Thyroid gland (tissue), 4 donors: Measurements from ENCODE around the gene PSD2. TPM values are rescaled to one million over a fixed set of nuclear protein-coding genes. Genes with fewer than 3 reads are reported as not detected.

Experiments used
- DNase-seq, 2 donors: peaks; one replicate each; pipeline ENCODE4 v3.0.0-alpha.2; 2019
- H3K27ac ChIP-seq, 3 donors: fragments of 200-600 bp; sonication (generic); 1 replicate in 2 of 3; 2 replicates in 1 of 3; pipeline ENCODE4 v1.5.1; 2016 to 2019; ENCODE audit warnings: mild to moderate bottlenecking in 1 of 3, moderate library complexity in 1 of 3
- H3K27me3 ChIP-seq: fragments of 200-600 bp; sonication (generic); one replicate; pipeline ENCODE4 v1.5.1; 2019
- H3K36me3 ChIP-seq, 2 donors: fragments of 200-600 bp; sonication (generic); one replicate each; pipeline ENCODE4 v1.5.1; 2016 to 2019
- H3K4me1 ChIP-seq, 2 donors: fragments of 200-600 bp; sonication (generic); one replicate each; pipeline ENCODE4 v1.5.1; 2017 to 2019
- H3K4me3 ChIP-seq, 3 donors: fragments of 200-600 bp; sonication (generic); replicated peaks in 1 of 3; 1 replicate in 2 of 3; 2 replicates in 1 of 3; pipeline ENCODE4 v1.5.1; 2016; ENCODE audit warnings: mild to moderate bottlenecking in 1 of 3
- H3K9me3 ChIP-seq: fragments of 200-600 bp; sonication (generic); one replicate; pipeline ENCODE4 v1.5.1; 2017
- CTCF ChIP-seq, 6 experiments: fragments of 200-600 bp in 3 of 6; fragments of 450-650 bp in 3 of 6; sonication (generic) in 3 of 6; IDR thresholded peaks; one replicate each; pipeline ENCODE4 v1.5.1; 2016 to 2019; ENCODE audit warnings: antibody characterized with exemption in 6 of 6, mild to moderate bottlenecking in 2 of 6, inconsistent platforms in 1 of 6, moderate library complexity in 1 of 6
- POLR2A ChIP-seq, 2 donors: fragments of 450-650 bp; IDR thresholded peaks; one replicate each; pipeline ENCODE4 v1.6.1; 2017; ENCODE audit warnings: antibody characterized with exemption in 2 of 2, mild to moderate bottlenecking in 2 of 2, moderate library complexity in 1 of 2
- WGBS, 2 donors: methylation state at CpG; one replicate each; pipeline ENCODE4 v1.1.5; 2017; 5-methylcytosine and 5-hydroxymethylcytosine counted together
- intact Hi-C: fragments of 100-400 bp; cut with DNase I; formaldehyde crosslinking; loops from one replicate; pipeline ENCODE4 v1.15.1; 2023
- total RNA-seq, 4 donors: library from RNA; depleted of rRNA; stranded (reverse); fragments of >200 nt; gene quantifications; one replicate each; pipeline ENCODE4 v1.2.3, GENCODE V29; 2016

PSD2 gene
- total RNA-seq, 4 donors from 2014 or later, result 0.11 to 0.67 (median 0.13) TPM; not detected in 1

GRCh38 chr5:139816566-139816965 lies 21.0 kb downstream of the PSD2 start:
- 79 to 90% methylated on average over 12 of the region's 12 CpGs for WGBS, 2 donors
- H3K4me3 ChIP-seq, result no peak overlapping the region
- H3K27me3 ChIP-seq, result no peaks in the 10 kb centered on the region
- H3K36me3 ChIP-seq, result no peaks in the 10 kb centered on the region
- DNase-seq, result no peak
- no peak overlapping the region for H3K27ac ChIP-seq
- H3K4me1 ChIP-seq, result no peaks in the 10 kb centered on the region
- TF ChIP-seq CTCF (IDR thresholded peaks at IDR 0.05), result no peak
- no peak for TF ChIP-seq POLR2A (IDR thresholded peaks at IDR 0.05)
- intact Hi-C loops, result no loop called here
- H3K9me3 ChIP-seq, result no peaks in the 10 kb centered on the region

GRCh38 chr5:139817362-139817761 lies 21.8 kb downstream of the PSD2 start:
- Histone ChIP-seq H3K4me3 (no peak overlapping the region), H3K27me3 (no peaks in the 10 kb centered on the region), H3K27ac (no peak overlapping the region), H3K4me1 (no peaks in the 10 kb centered on the region), H3K9me3 (no peaks in the 10 kb centered on the region), H3K36me3 (no peaks in the 10 kb centered on the region)
- WGBS, 2 donors, result 87% methylated on average over 8 of the region's 8 CpGs
- no peak for DNase-seq
- TF ChIP-seq CTCF (IDR thresholded peaks at IDR 0.05) (no peak), POLR2A (IDR thresholded peaks at IDR 0.05) (no peak)
- intact Hi-C loops, result no loop called here

- Histone ChIP-seq H3K27me3 (no peaks in the 10 kb centered on the region), H3K4me1 (no peaks in the 10 kb centered on the region), H3K27ac (no peak overlapping the region), H3K36me3 (no peaks in the 10 kb centered on the region), H3K9me3 (no peaks in the 10 kb centered on the region), H3K4me3 (no peak overlapping the region)
- intact Hi-C loops, result no loop called here
- TF ChIP-seq POLR2A (IDR thresholded peaks at IDR 0.05), result no peak
- no peak for TF ChIP-seq CTCF (IDR thresholded peaks at IDR 0.05)
- 89 to 95% methylated on average over 3 of the region's 3 CpGs for WGBS, 2 donors
- DNase-seq, result no peak
These were observed 22.4 kb downstream of the PSD2 start for GRCh38 chr5:139817970-139818369.

GRCh38 chr5:139820130-139820529 lies 24.5 kb downstream of the PSD2 start:
- TF ChIP-seq CTCF (IDR thresholded peaks at IDR 0.05), result no peak
- no peak for TF ChIP-seq POLR2A (IDR thresholded peaks at IDR 0.05)
- no peaks in the 10 kb centered on the region for H3K36me3 ChIP-seq
- intact Hi-C loops, result no loop called here

GRCh38 chr5:139820606-139821005 lies 25.0 kb downstream of the PSD2 start:
- no peak overlapping the region for H3K27ac ChIP-seq
- H3K27me3 ChIP-seq, result no peaks in the 10 kb centered on the region
- intact Hi-C loops, result no loop called here
- no peaks in the 10 kb centered on the region for H3K4me1 ChIP-seq
- 81 to 92% methylated on average over 4 of the region's 4 CpGs for WGBS, 2 donors
- DNase-seq, result no peak
- H3K9me3 ChIP-seq, result no peaks in the 10 kb centered on the region
- TF ChIP-seq POLR2A (IDR thresholded peaks at IDR 0.05) (no peak), CTCF (IDR thresholded peaks at IDR 0.05) (no peak)
- H3K36me3 ChIP-seq, result no peaks in the 10 kb centered on the region
- no peak overlapping the region for H3K4me3 ChIP-seq

More at GRCh38 chr5:139820130-139820529, 24.5 kb downstream of the PSD2 start:
- Histone ChIP-seq H3K27me3 (no peaks in the 10 kb centered on the region), H3K4me1 (no peaks in the 10 kb centered on the region), H3K27ac (no peak overlapping the region), H3K4me3 (no peak overlapping the region), H3K9me3 (no peaks in the 10 kb centered on the region)
- WGBS, 2 donors, result 60 to 69% methylated on average over 7 of the region's 7 CpGs
- DNase-seq, result no peak
